HG02943 (cell line): ENCODE data around the gene CFAP46.
"Not testable (repeated sequence)": the region's sequence is repeated elsewhere in the genome, so short reads cannot be mapped to it uniquely, and the experiment has no call there.

ENCODE experiments used
- ATAC-seq: cut with Tn5 transposase; IDR thresholded peaks from one replicate; pipeline ENCODE4 v1.9.1; 2021; ENCODE audit warnings: mild to moderate bottlenecking, low read depth, moderate library complexity; ENCODE audit not compliant: unreplicated experiment

The CFAP46 gene

GRCh38 chr10:132784866-132785722 lies 157.3 kb downstream of the CFAP46 start:
- no peak for ATAC-seq

GRCh38 chr10:132783940-132784865 lies 158.2 kb downstream of the CFAP46 start:
- ATAC-seq, result no peak

- no peak for ATAC-seq
Measured at GRCh38 chr10:132783165-132783939, 159.0 kb downstream of the CFAP46 start.

GRCh38 chr10:132781556-132781955 lies 160.8 kb downstream of the CFAP46 start:
- no peak for ATAC-seq

GRCh38 chr10:132780356-132780755 lies 162.0 kb downstream of the CFAP46 start:
- no peak for ATAC-seq

- no peak for ATAC-seq
Measured at GRCh38 chr10:132779549-132780294, 162.6 kb downstream of the CFAP46 start.

GRCh38 chr10:132777441-132777840 lies 164.9 kb downstream of the CFAP46 start:
- no peak for ATAC-seq

GRCh38 chr10:132776821-132777220 lies 165.5 kb downstream of the CFAP46 start:
- no peak for ATAC-seq

- no peak for ATAC-seq
Measured at GRCh38 chr10:132776186-132776585, 166.2 kb downstream of the CFAP46 start.

GRCh38 chr10:132774902-132775863 lies 167.2 kb downstream of the CFAP46 start:
- ATAC-seq, result no peak

- ATAC-seq, result no peak
Measured at GRCh38 chr10:132774181-132774901, 168.0 kb downstream of the CFAP46 start.

GRCh38 chr10:132772816-132773215 lies 169.6 kb downstream of the CFAP46 start:
- ATAC-seq, result not testable (repeated sequence)

- ATAC-seq, result no peak
Measured at GRCh38 chr10:132770061-132771021, 172.0 kb downstream of the CFAP46 start.

- ATAC-seq, result no peak
Measured at GRCh38 chr10:132768346-132769248, 173.8 kb downstream of the CFAP46 start.

GRCh38 chr10:132766291-132766690 lies 176.1 kb downstream of the CFAP46 start:
- ATAC-seq, result no peak

- ATAC-seq, result no peak
Measured at GRCh38 chr10:132765435-132765834, 176.9 kb downstream of the CFAP46 start.
